LHCN-M2 (cell line): Measurements from ENCODE around the gene SPTBN4. TPM values are rescaled to one million over a fixed set of nuclear protein-coding genes. Genes with fewer than 3 reads are reported as not detected.
"Not testable (repeated sequence)": the region's sequence is repeated elsewhere in the genome, so short reads cannot be mapped to it uniquely, and the experiment has no call there.

Experiments used
- DNase-seq: peaks from one replicate; pipeline ENCODE4 v3.0.0-alpha.2; 2012; ENCODE audit warnings: low read depth
- total RNA-seq: library from RNA; depleted of rRNA; stranded (reverse); fragments of >200 nt; gene quantifications from 2 replicates; pipeline ENCODE4 v1.2.3, GENCODE V29; 2014

Gene SPTBN4
- total RNA-seq, 1 experiment from 2014 or later, result 0.34 TPM

DNA sequence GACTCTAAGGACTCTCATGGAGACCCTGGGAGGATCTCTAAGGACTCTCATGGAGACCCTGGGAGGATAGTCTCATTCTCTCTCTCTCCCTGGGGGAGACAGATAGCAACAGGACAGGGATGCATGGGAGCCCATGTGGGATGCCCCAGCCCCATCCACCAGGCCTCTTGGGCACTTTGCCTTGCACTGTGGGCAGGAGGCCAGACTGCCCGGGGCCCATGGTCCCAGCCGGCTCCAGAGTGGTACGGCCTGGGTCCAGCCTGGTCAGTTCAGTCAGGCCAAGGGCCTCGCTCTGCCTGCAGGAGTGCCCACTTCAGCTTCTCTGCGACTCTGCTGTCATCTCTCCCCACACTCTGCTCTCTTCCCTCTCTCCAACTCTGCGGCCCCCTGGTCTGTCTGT is 61.3 kb downstream of the SPTBN4 start:
- no peak for DNase-seq

DNA sequence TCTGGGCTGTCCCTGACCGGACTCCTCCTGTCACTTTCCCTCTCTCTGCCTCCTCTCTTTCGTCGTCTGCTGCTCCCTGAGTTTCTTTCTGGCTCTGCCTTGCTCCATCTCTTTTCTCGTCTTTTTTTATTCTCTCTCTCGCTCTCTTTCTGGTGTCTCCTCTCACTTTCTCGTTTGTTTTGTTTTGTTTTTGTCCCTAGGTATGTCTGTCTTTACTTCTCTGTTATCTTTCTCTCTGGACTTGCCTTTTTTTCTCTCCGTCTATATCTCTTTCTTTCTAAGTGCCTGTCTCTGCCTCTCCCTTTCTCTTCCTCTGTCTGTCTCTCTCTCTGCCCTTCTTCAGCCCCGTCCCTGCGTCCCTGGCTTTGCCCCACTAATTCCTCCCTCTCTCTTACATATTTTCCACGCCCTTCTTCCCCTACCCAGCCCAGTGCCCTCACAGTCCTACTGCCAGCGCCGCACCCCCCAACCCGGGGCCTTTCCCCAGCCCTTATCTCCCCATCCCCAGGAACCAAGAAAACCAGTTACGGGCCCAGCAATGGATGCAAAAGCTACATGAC is 61.8 kb downstream of the SPTBN4 start:
- DNase-seq, result no peak

DNA sequence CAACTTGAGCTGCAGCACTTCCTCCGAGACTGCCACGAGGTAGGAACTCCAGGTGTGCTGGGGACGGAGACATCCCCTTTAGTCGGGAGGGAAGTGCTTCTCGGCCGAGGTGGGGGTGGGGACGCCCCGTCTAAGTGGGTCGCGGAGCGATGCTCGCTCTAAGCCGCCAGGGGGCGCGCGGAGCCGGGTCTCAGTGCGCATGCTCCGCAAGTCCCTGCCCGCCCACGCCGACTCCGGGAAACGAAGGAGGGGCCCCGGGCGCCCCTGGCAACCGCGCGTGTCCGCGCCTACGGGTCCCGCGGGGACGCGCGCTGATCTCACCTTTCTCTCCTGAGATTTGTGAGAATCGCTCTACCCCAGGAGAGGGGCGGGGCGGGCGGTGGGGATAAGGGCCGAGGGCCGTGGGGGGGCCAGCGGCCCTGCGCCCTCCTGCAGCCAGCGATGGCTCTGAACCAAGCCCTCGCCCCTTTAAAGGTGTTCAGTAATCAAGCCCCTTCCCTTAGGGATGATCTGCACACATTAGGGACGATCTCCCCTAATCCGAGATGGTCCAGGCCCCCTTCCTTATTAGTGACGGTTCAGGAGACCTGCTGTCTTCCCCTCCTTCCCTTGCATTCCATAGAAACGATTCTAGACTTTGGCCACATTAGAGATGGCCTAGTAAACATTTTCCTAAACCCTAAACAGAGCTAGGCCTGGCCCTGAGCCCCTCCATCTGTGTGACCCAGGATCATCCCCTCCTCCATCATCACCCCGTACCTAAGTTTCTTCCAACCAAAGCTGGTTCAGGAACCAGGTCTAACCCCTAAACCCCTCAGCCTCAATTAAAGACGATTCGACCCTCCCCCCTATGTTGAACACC is 62.5 kb downstream of the SPTBN4 start:
- DNase-seq, result peak; percentile 58

DNA sequence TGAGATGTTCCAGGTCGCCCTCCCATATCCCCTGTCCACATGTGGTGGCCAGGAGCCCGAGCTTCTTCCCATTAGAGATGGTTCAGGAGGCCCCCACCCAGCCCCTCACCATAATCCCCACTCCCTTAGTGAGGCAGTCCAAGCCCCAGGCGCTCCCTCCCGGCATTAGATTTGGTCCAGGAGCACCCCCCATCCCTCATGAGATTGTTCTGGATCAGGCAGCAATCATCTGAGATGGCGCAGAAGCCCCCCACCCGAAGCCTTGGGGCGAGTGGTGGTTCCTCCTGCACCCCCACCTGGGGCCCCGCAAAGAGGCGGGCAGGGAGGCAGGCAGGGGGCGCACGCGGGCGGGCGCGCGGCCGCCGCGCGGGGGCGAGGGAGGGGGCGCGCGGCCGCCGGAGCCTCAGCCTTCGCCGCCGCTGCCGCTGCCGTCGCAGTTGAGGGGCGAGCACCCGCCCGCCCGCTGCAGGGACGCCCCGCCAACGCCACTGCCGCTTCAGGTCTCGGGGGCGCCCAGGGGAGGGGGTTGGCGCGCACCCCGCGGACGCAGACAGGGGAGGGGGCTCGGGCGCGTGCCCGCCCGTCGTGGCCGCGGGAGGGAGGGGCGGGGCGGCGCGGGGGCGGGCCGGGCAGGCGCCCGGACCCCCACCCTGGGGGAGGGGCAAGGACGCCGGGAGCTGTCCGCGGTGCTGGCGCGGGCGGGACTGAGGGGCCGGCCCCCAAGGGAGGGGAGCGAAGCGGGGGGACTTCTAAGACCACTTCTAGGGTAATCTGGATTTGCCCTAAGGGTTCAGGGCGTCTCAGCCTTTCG is 63.5 kb downstream of the SPTBN4 start:
- DNase-seq, result no peak

DNA sequence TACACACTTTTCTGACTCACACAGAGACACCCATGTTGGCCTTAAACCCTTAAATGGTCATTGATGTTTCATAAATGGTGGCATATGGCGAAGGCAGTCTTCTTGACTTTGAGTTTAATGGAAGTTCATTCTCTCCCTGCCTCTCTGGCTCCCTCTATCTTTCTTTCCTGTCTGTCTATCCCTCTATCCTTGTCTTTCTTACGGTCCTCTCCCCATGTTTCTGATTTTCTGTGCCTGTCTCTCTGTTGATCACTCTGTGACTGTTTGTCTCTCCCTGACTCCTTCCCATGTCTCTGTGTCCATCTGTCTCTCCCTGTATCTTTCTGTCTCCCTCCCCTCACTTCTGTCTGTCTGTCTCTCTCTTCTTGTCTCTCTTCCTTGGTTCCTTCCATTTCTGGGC is 66.7 kb downstream of the SPTBN4 start:
- DNase-seq, result no peak

DNA sequence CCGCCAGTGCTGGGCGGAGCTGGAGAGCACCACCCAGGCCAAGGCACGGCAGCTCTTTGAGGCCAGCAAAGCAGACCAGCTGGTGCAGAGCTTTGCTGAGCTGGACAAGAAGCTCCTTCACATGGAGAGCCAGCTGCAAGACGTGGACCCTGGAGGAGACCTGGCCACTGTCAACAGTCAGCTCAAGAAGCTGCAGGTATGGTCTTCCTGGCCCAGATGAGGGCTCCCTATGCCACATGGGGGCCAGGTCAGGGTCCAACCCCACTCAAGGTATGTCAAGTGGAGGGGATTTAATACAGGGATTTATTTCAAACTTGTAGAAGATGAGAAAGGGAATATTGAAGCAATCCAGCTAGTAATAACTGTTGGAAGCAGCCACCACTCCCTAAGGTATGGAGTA is 67.3 kb downstream of the SPTBN4 start:
- DNase-seq, result no peak

DNA sequence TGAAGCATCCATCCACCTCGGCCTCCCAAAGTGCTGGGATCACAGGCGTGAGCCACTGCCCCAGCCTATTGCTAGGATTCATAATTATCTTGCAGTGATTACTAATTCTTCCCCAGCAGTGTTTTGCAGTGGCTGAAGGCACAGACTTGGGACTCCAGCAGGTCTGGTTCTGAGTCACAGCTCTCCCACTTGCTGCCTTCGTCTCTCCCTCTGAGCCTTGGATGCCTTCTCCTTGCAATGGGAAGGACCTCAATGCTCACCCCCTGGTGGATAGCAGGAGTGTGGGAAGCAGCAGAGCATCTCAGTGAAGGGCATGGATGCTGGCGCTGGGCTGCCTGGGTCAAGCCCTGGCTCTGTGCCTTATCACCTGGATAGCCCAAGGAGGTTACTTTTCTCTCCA is 72.3 kb downstream of the SPTBN4 start:
- peak; percentile 8 for DNase-seq

DNA sequence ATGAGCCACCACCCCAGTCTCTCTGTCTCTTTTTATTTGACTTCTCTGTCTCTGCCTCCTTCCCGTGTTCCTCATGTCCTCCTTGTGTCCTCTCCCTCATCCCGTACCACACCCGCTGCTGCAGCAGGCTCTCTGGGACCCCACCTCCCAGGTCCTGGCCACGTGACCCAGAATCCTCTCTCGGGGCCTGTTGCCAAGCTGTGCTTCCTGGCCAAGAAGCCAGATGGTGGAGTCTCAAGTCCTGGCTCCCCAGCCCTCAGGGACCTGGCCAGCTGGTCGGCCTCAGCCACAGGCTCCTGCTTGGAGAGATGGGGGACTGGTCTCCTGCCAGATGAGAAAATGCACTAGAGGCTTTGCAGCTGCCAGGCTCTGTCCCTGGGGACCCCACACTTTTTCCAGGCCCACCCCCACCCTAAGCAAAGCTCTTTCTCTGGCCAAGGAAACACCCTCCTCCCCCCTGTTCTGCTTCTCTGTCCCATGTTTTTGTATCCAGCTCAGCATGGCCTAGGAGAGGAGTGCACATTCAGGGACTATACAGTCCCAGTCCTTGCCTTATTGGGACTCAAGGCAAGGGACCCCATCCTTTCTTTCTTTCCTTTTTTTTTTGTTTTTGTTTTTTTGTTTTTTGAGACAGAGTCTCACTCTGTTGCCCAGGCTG is 75.5 kb downstream of the SPTBN4 start:
- DNase-seq, result peak; percentile 49

DNA sequence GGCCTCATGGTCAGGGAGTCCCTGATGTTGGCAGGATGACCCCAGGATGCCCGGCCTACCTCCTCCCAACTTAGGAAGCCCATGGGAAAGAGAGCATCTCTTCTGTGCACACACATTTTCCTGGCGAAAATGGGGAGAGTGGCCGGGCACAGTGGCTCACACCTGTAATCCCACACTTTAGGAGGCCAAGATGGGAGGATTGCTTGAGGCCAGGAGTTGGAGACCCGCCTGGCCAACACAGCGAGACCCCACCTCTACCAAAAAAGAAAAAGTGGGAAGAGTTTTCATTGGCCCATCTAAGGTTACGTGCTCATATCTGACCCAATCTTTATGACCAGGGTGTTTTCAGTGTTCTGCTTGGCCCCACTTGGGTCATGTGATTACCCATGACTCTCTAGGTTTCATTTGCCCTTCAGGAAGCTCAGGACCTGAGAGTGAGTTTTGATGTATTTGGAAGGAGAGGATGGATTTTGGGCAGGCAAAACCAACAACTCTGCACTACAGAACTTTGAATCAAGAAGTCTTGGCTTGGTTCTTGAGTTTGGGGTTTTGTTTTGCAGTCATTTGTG is 76.3 kb downstream of the SPTBN4 start:
- DNase-seq, result no peak

DNA sequence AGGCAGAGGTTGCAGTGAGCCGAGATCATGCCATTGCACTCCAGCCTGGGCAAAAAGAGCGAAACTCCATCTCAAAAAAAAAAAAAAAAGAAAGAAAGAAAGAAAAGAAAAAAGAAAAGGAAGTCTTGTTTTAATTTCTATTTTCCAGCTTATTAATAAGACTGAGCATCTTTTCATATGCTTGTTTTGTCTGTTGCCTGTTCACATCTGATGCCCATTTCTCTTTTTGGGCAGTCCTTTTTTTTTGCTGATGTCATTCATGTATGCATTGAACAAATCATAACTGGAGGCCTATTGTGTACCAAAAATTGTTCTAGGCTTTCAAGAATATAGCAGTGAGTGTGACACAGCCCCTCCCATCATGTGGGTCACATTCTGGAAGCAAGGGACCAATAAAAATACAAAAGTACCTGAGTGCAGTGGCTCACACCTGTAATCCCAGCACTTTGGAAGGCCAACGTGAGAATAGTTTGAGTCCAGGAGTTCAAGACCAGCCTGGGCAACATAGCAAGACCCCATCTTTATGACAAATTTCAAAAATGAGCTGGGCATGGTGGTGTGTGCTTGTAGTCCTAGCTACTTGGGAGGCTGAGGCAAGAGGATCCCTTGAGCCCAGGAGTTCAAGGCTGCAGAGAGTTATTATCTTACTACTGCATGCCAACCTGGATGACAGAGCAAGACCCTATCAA is 79.5 kb downstream of the SPTBN4 start:
- DNase-seq, result not testable (repeated sequence)

DNA sequence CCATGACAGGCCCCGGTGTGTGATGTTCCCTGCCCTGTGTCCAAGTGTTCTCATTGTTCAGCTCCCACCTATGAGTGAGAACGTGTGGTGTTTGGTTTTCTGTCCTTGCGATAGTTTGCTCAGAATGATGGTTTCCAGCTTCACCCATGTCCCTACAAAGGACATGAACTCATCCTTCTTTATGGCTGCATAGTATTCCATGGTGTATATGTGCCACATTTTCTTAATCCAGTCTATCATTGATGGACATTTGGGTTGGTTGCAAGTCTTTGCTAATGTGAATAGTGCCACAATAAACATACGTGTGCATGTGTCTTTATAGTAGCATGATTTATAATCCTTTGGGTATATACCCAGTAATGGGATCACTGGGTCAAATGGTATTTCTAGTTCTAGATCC is 80.4 kb downstream of the SPTBN4 start:
- not testable (repeated sequence) for DNase-seq

DNA sequence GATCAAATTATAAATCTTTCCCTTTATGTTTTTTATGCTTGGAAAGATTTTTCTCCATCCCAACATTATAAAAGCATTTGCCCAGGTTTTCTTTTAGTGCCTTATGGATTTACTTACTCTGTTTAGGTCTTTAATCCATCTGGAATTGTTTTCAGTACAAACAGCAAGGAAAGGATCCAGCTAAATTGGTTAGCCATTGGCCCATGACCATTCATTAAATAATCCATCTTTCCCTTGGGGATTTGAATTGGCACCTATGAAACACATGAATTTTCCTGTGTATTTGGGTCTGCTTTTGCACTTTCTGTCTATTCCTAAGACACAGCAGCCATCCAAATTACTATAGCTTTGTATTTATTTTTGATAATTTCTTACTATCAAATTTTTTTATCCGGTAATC is 81.0 kb downstream of the SPTBN4 start:
- no peak for DNase-seq

DNA sequence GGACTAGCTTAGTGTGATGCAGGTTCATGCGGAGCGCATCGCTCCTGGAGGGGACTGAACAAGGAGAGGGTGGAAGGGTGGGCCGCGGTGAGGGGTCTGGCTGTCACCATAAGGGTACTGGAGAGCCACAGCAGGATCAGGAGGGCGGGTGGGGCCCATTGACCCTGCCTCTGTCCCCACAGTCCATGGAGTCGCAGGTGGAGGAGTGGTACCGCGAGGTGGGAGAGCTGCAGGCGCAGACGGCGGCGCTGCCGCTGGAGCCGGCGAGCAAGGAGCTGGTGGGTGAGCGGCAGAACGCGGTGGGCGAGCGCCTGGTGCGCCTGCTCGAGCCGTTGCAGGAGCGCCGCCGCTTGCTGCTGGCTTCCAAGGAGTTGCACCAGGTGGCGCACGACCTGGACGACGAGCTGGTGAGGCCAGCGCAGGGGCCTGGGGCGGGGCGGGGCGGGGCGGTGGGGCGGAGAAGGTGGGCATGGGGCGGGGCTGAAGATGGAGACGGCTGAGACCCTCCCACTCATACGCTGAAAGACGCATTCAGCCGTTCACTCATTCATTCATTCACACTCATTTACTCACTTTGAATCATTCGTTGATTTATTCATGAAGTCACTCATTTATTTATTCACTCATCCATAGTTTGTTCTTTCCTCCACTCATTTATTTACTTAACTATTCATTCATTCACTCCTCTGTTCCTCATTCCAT is 82.4 kb downstream of the SPTBN4 start:
- no peak for DNase-seq

DNA sequence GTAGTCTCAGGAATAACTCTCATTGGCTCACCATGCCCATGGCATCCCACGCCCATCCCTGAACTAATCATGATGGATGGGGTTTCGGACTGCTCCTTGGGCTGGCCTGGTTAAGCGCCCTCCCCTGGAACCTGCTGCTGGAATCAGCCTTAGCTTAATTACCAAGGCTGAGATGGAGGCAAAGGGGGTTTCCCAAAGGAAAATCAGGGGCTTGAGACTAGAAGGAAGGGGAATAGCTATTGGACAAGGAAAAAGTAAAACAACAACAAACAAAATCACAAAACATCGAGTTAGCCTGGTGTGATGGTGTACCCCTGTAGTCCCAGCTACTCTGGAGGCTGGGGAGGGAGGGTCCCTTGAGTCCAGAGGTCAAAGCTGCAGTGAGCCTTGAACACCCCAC is 84.2 kb downstream of the SPTBN4 start:
- no peak for DNase-seq

DNA sequence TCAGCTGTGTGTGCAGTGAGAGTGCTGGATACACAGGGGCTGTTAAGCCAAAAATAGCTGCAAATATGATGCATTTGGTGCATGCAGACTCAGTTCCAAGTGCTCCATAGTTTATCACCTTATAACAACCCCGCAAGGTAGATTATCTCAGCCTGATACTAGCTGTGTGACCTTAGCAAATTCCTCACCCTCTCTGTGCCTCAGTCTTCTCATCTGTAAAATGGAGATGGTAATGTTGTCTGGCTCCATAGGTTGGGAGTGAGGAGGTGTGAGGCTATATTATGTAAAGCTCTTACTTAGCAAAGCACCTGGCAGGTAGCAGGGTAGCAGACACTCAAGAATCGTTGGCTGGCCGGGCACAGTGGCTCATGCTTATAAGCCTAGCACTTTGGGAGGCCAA is 86.0 kb downstream of the SPTBN4 start:
- DNase-seq, result no peak

DNA sequence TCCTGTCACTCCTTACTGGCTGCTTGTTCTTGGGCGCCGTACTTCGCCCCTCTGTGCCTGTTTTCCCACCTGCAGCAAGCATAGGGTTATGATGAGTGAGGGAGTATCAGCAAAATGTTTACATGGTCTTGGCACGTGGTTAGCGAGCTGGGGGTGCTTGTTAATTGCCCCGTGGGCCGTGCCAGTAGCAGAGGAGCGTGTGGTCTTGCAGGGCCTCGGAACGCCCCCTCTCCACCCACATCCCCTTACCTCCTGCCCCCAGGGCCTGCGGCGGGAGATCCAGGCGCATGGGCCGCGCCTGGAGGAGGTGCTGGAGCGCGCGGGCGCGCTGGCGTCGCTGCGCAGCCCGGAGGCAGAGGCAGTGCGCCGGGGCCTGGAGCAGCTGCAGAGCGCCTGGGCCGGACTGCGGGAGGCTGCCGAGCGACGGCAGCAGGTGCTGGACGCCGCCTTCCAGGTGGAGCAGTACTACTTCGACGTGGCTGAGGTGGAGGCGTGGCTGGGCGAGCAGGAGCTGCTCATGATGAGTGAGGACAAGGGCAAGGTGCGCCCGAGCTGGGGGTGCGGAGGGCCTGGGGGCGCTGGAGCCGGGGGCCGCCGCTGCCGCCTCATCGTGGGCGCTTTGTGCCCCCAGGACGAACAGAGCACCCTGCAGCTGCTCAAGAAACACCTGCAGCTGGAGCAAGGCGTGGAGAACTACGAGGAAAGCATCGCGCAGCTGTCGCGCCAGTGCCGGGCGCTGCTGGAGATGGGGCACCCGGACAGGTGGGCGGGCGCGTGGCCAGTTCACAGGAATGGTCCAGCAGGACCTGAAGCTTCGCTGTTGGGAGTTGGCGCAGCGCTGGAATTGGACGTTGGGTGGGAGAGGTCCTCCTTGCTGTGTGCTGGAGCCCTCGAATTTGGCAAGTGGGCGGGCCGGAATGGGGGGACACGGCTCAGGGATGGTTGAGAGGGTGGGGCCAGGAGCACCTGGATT is 87.4 kb downstream of the SPTBN4 start:
- DNase-seq, result no peak

DNA sequence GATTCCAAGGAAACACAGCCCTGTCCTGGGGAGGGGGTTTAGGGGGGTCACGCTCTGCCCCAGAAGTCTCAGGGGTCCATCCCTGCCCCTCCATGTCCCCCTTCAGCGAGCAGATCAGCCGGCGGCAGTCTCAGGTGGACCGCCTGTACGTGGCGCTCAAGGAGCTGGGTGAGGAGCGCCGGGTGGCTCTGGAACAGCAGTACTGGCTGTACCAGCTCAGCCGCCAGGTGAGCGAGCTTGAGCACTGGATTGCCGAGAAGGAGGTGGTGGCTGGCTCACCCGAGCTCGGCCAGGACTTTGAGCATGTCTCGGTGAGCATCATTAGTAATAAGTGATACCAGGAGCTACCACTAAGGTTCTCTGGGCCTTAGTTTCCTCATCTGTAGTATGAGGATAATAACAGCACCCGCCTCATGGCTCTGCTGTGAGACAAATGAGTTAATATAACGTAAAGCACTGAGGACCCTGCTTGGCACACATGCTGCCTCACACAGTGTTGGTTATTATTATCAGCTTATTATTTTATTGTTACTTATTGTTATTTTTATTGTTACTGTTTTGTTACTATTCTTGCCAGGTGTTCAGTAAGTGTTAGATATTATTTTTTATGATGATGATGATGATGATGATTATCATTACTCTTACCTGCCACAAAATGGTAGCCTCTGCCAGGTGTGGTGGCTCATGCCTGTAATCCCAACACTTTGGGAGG is 89.3 kb downstream of the SPTBN4 start:
- DNase-seq, result no peak

DNA sequence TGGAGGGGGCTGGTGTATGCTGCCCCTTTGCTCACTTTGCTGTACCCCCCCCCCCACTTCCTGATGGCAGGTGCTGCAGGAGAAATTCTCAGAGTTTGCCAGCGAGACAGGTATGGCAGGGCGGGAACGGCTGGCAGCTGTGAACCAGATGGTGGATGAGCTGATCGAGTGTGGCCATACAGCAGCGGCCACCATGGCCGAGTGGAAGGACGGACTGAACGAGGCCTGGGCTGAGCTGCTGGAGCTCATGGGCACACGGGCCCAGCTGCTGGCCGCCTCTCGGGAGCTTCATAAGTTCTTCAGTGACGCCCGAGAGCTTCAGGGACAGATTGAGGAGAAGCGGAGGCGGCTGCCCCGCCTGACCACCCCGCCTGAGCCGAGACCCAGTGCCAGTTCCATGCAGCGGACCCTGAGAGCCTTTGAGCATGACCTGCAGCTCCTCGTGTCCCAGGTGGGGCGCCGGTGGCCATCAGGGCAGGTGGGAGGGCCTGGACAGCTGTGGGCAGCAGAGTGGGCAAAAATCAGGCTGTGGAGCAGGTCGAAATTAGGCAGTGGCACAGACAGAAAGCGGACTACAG is 90.2 kb downstream of the SPTBN4 start:
- no peak for DNase-seq
